HG03108 (cell line): ENCODE results near the gene C11orf42.

Experiments
- ATAC-seq: cut with Tn5 transposase; IDR thresholded peaks from one replicate; pipeline ENCODE4 v1.9.1; 2021; ENCODE audit warnings: moderate library complexity; ENCODE audit not compliant: unreplicated experiment

The C11orf42 gene

GRCh38 chr11:6205366-6205765, at the start of gene C11orf42:
TSS of gene C11orf42 (plus strand) at chr11:6205557. CDS start at chr11:6205616, 59 bp downstream.
- no peak for ATAC-seq

- ATAC-seq = no peak
Measured at GRCh38 chr11:6156628-6157359, 48.6 kb upstream of the C11orf42 start.

- ATAC-seq = no peak
Measured at GRCh38 chr11:6170226-6170625, 35.1 kb upstream of the C11orf42 start, which contains the start of gene OR52B2. TSS of gene OR52B2 (minus strand) at chr11:6170326. CDS start at chr11:6170326, 0 bp downstream.

- ATAC-seq = no peak
Measured at GRCh38 chr11:6175440-6175839, 29.9 kb upstream of the C11orf42 start.

- ATAC-seq = no peak
Measured at GRCh38 chr11:6191742-6192141, 13.6 kb upstream of the C11orf42 start.

GRCh38 chr11:6194065-6194581, 11.2 kb upstream of the C11orf42 start:
- ATAC-seq = no peak

GRCh38 chr11:6196396-6196795, 9.0 kb upstream of the C11orf42 start:
- ATAC-seq = peak; percentile 48

- ATAC-seq = no peak
Measured at GRCh38 chr11:6197466-6198200, 7.7 kb upstream of the C11orf42 start.

- no peak for ATAC-seq
Measured at GRCh38 chr11:6199174-6199810, 6.1 kb upstream of the C11orf42 start, which contains the start of gene OR52W1. TSS of gene OR52W1 (plus strand) at chr11:6199224. CDS start at chr11:6199224, 0 bp downstream.

GRCh38 chr11:6200975-6201374, 4.4 kb upstream of the C11orf42 start:
- no peak for ATAC-seq

- ATAC-seq = no peak
Measured at GRCh38 chr11:6201481-6201880, 3.9 kb upstream of the C11orf42 start.

- no peak for ATAC-seq
Measured at GRCh38 chr11:6202041-6202440, 3.3 kb upstream of the C11orf42 start.

GRCh38 chr11:6203327-6203726, 2.0 kb upstream of the C11orf42 start:
- ATAC-seq = no peak

GRCh38 chr11:6204706-6205105, 651 bp upstream of the C11orf42 start:
- ATAC-seq = no peak

- no peak for ATAC-seq
Measured at GRCh38 chr11:6206456-6207180, 1.3 kb downstream of the C11orf42 start.

GRCh38 chr11:6209801-6210200, 4.4 kb downstream of the C11orf42 start:
- no peak for ATAC-seq

GRCh38 chr11:6210274-6210955, 5.1 kb downstream of the C11orf42 start:
- ATAC-seq = no peak

GRCh38 chr11:6214530-6214929, 9.2 kb downstream of the C11orf42 start:
- ATAC-seq = no peak

GRCh38 chr11:6216501-6216900, 11.1 kb downstream of the C11orf42 start:
- ATAC-seq = no peak

GRCh38 chr11:6217722-6218121, 12.4 kb downstream of the C11orf42 start:
- ATAC-seq = no peak
